HG03175 (cell line): ENCODE data around the gene AOPEP.
A peak's percentile ranks its signal among the peaks of the same experiment; 100 is the strongest.
"Not testable (repeated sequence)": the region's sequence is repeated elsewhere in the genome, so short reads cannot be mapped to it uniquely, and the experiment has no call there.

Experiments
- ATAC-seq: cut with Tn5 transposase; IDR thresholded peaks from one replicate; pipeline ENCODE4 v1.9.1; 2021; ENCODE audit warnings: mild to moderate bottlenecking, moderate library complexity; ENCODE audit not compliant: unreplicated experiment

AOPEP gene

DNA sequence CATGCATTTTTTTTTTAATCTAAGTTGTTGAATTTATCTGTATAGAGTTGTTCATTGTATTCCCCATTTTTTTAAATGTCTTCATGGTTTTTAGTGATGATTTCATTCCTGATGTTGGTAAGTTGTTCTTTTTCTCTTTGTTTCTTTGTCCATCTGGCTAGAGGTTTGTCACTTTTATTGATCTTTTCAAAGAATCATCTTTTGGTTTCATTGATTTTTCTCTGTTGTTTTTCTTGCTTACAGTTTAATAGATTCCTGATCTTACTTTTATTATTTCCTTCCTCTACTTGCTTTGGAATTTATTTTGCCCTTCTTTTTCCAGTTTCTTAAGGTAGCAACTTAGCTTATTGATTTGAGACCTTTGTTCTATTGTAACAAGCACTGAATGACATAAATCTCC is 114.2 kb downstream of the AOPEP start:
- ATAC-seq = no peak

GRCh38 chr9:94843134-94843533 is 116.6 kb downstream of the AOPEP start:
- no peak for ATAC-seq

- ATAC-seq = no peak
Measured at GRCh38 chr9:94846739-94847138, 120.2 kb downstream of the AOPEP start.

DNA sequence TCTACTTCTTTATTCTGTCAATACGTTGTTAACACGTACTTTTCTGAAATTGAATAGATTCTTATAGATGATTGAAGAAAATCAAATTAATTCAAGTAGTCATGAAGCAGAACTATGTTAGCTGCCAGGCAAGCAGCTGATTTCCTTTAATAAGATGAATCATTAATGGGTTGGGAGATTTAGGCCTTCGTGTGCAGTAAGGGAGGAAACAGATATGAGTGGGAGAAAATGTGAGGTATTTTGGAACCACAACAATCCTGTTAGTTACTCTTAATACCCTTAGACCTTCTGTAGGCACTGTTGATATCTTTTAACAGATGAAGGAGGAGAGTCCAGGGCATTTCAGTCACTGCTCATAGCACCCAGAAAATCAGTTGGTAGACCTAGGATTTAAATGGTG is 121.0 kb downstream of the AOPEP start:
- ATAC-seq = no peak

DNA sequence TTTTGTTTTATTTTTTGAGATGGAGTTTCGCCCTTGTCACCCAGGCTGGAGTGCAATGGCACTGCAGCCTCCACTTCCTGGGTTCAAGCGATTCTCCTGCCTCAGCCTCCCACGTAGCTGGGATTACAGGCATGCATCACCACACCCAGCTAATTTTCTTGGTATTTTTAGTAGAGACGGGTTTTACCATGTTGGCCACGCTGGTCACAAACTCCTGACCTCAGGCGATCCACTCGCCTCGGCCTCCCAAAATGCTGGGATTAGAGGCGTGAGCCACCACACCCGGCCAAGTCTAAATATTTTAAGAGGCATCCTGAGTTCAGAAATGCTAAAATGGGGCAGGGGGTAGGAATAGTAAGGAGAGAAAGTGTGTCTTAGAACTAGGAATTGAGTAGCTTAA is 122.3 kb downstream of the AOPEP start:
- not testable (repeated sequence) for ATAC-seq

GRCh38 chr9:94850540-94851434 is 124.3 kb downstream of the AOPEP start:
- ATAC-seq = no peak

DNA sequence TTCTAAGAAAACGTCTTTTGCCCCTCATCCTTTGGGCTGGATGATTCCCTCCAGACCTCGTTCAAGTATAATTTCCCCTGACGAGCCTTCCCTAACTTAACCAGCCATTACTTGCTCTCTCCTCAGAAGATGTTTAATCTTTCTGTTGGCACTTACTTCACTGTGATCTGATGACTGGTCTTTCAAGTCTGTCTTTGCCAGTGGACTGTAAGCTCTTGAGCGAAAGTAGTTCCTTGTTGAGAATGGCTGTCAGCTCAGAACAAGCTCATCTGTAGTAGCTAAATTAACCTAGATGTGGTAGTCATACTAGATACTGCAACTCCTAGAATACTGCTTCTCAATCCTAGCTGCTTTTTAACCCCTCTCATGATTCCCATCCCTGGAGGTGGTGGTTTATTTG is 125.0 kb downstream of the AOPEP start:
- ATAC-seq = no peak

GRCh38 chr9:94851892-94852291 is 125.4 kb downstream of the AOPEP start:
- ATAC-seq = no peak

DNA sequence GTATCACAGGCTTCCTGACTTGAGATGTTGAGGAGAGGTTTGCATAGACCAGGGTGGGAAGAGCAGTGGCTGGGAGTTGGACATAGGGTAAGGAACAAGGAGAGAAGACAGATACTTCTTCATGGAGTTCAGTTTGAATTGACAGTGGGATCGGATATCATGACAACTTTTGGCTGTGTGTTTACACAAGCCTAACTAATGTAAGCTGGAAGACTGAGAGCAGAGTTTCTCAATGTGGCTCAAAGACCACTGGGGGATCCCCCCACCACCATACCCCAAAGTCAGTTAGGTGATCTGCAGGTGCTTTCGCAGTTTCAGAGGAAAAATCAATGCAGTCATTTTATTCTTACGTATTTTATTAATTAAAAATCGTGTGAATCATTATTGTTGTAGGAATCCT is 125.9 kb downstream of the AOPEP start:
- ATAC-seq = no peak

GRCh38 chr9:94853887-94854286 is 127.4 kb downstream of the AOPEP start:
- no peak for ATAC-seq

- ATAC-seq = no peak
Measured at GRCh38 chr9:94855903-94856302, 129.4 kb downstream of the AOPEP start.

GRCh38 chr9:94857791-94858190 is 131.3 kb downstream of the AOPEP start:
- ATAC-seq = no peak

DNA sequence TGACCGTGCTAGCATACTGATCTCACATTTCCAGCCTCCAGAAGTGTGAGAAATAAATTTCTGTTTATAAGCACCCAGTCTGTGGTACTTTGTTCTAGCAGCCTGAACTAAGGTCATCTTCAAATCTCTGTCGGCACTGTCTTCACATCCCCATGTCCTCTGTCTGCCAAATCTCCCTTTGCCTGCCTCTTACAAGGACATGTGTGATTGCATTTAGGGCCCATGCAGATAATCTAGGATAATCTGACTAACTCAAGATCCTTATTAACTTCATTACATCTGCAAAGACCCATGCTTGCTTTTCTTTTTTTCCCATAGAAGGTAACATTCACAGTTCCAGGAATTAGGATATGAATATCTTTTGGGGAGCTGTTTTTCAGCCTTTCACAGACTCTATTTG is 132.7 kb downstream of the AOPEP start:
- no peak for ATAC-seq

- no peak for ATAC-seq
Measured at GRCh38 chr9:94859891-94860290, 133.4 kb downstream of the AOPEP start.

GRCh38 chr9:94860678-94861588 is 134.4 kb downstream of the AOPEP start:
- ATAC-seq = peak; percentile 93

GRCh38 chr9:94861589-94862272 is 135.2 kb downstream of the AOPEP start:
- no peak for ATAC-seq

DNA sequence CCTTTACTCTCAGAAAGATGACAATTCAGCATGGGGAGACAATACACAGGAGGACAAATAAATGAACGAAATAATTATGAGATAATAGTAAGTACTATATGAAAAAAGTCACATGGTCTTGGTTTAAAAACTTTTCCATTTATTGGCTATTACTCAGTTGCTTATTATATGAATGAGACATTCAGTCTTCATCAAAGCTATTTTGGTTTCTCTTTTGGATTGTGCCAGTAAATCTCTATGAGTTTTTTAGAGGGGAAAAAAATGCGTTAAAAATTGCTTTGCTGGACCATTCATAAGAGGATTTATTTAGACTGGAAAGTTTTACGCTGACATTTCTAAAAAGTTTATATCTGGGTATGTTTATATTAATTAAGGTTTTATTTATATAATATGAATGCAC is 137.7 kb downstream of the AOPEP start:
- no peak for ATAC-seq

GRCh38 chr9:94864862-94865509 is 138.5 kb downstream of the AOPEP start:
- ATAC-seq = no peak

DNA sequence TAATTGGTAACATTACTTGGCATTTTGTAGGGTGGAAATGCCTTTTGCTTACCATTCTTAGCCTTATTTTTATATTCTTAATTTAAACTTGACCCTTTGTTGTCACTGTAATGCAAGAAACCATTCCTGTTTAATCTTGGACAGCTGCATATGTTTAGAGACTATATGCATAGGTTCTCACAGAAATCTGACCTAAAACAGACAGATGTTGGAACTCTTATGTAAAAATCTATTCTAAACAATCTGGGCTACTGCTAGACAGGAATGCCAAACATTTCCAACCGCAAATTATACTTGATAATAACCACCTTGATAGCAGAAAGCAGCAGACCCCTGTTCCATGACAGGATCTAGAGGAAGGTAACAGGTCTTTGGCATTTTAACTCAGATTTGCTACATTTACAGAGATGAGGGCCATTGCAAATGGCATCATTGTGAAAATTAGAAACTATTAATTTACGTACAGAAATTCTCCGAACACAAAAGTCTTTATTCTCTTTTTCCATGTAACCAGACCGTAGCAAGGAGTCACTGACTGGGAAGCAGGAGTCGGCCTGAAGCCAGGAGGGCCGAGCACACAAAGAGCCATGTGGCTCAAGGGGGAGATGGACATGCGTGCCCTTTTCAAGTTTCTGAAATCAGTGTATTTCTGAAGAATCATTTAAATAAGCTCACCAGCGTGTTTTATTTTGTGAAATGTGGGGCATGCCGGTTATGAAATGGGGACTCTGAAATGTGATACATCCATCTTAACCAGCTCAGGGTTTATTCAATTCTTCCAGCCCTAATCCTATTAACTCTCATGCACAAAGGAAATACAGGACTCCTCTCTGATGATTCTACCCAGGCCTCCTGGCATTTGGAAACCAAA is 139.3 kb downstream of the AOPEP start:
- ATAC-seq = no peak

DNA sequence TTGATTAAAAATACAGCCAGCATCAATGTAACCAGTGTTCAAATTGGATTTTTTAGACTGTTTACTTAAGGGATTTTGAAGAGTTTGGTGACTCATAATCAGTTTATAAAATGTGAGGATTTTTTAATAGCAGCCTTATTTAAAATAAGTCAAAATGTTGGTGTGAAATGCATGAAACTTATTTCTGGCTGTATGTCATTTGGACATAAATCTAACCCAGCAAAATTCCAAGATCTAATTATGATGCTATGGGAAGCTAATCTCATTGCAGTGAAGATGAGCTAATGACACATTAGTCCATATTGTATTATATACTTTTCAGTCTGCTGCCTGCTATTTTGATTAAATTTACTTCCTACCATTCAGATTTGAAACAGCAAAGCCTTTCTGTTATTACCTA is 140.3 kb downstream of the AOPEP start:
- no peak for ATAC-seq
